Tibial artery (tissue), 4 donors: ENCODE measurements around the gene TMEM109.

Source experiments
- DNase-seq, 2 donors: peaks; one replicate each; pipeline ENCODE4 v3.0.0-alpha.2; 2019
- H3K27ac ChIP-seq, 2 donors: fragments of 200-600 bp; sonication (generic) in 1 of 2; 1 replicate in 1 of 2; 2 replicates in 1 of 2; pipeline ENCODE4 v1.5.1; 2018 to 2019; ENCODE audit warnings: mild to moderate bottlenecking in 1 of 2
- H3K27me3 ChIP-seq, 2 donors: fragments of 200-600 bp; sonication (generic) in 1 of 2; one replicate each; pipeline versions ENCODE4 v1.5.1 to v1.6.0; 2016 to 2019
- H3K36me3 ChIP-seq, 3 donors: fragments of 200-600 bp; sonication (generic) in 2 of 3; one replicate each; pipeline ENCODE4 v1.5.1; 2016 to 2019; ENCODE audit warnings: mild to moderate bottlenecking in 2 of 3
- H3K4me1 ChIP-seq, 4 donors: fragments of 200-600 bp; sonication (generic) in 2 of 4; 1 replicate in 3 of 4; 2 replicates in 1 of 4; pipeline ENCODE4 v1.5.1; 2016 to 2019
- H3K4me3 ChIP-seq, 2 donors: fragments of 200-600 bp; sonication (generic) in 1 of 2; 1 replicate in 1 of 2; 2 replicates in 1 of 2; pipeline ENCODE4 v1.5.1; 2018 to 2019; ENCODE audit warnings: mild to moderate bottlenecking in 2 of 2
- H3K9me3 ChIP-seq, 3 donors: fragments of 200-600 bp; sonication (generic) in 1 of 3; one replicate each; pipeline ENCODE4 v1.5.1; 2016 to 2019
- intact Hi-C: fragments of 100-400 bp; cut with DNase I; formaldehyde crosslinking; loops from one replicate; pipeline ENCODE4 v1.15.0; 2023; ENCODE audit warnings: low total_unique reads
- TF ChIP-seq, protein P1 (sequence below), 2 experiments: fragments of 200-600 bp in 1 of 2; fragments of 450-650 bp in 1 of 2; IDR thresholded peaks; one replicate each; pipeline ENCODE4 v1.5.1; 2017 to 2019; ENCODE audit warnings: antibody characterized with exemption in 2 of 2, mild to moderate bottlenecking in 1 of 2, moderate library complexity in 1 of 2

TMEM109 gene

DNA sequence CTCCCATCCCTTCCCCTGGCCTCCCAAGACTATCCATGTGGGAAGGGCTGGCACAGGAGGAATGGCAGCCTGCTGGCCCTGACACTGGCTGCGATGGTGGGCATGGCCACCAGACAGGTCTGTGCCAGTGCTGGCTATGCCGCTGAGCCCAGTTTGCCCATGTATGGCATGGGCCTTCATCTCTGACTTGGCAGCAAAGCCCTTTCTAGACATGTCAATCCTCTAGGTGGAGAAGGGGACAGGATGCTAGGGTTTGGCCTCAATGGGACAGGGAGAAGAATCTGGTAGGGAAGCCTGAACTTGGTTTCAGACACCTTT, 37.8 kb upstream of the TMEM109 start:
- Histone ChIP-seq H3K9me3 (no peaks in the 10 kb centered on the region), H3K36me3 (peaks cover 0 to 24% (median 7%) of the 10 kb centered on the region in 3 donors), H3K27ac (no peak overlapping the region), H3K4me1 (no peaks in the 10 kb centered on the region), H3K4me3 (no peak overlapping the region), H3K27me3 (peaks cover 0 to 3% of the 10 kb centered on the region in 2 donors)
- TF ChIP-seq, protein P1, sequence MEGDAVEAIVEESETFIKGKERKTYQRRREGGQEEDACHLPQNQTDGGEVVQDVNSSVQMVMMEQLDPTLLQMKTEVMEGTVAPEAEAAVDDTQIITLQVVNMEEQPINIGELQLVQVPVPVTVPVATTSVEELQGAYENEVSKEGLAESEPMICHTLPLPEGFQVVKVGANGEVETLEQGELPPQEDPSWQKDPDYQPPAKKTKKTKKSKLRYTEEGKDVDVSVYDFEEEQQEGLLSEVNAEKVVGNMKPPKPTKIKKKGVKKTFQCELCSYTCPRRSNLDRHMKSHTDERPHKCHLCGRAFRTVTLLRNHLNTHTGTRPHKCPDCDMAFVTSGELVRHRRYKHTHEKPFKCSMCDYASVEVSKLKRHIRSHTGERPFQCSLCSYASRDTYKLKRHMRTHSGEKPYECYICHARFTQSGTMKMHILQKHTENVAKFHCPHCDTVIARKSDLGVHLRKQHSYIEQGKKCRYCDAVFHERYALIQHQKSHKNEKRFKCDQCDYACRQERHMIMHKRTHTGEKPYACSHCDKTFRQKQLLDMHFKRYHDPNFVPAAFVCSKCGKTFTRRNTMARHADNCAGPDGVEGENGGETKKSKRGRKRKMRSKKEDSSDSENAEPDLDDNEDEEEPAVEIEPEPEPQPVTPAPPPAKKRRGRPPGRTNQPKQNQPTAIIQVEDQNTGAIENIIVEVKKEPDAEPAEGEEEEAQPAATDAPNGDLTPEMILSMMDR (IDR thresholded peaks at IDR 0.05): no peak
- DNase-seq: peak in 1 of 2 donors; percentile 53
- intact Hi-C loops: no loop called here

DNA sequence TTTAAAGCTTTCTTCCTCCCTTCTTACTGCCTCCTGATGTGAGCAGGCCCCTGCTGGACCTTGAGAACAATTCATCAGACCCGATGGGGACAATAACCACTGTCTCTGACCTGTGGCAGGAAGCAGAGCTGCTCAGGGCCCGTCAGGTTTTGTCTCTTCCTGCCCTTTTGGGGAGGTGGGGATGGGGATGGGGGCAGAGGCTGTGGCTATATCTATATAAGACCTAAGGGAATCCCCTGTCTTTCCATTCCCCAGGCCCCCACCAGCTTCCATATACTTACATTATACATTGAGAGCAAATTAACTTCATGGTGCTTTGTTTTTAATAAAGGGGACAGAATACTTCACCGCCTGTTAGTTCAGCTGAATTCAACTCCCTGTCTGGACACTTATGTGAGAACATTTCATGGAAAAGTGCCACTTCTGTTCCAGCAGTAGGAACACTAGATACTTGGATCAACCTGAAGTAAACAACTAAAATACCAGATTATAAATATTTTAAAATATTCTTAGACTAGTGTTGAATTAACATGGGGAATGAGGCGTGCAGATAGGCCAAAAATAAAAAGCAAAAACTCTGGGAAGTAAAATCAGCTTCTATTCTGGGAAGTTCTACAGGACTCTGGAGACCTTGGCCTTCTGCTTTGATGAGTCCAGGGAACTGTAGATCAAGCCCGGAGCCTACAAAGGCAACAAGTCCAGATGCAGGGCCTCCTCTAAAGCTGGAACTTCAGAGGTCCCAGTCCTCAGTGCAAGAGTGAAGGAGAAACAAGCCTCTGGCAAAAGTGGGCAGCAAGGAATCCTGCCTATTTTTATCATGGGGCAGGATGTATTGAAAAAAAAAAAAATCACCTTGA, 35.5 kb upstream of the TMEM109 start:
- TF ChIP-seq, protein P1 (IDR thresholded peaks at IDR 0.05): no peak
- Histone ChIP-seq H3K4me3 (no peak overlapping the region), H3K27ac (peak overlapping the region in 1 of 2 donors; percentile 35), H3K36me3 (peaks cover 0 to 30% (median 7%) of the 10 kb centered on the region in 3 donors), H3K4me1 (no peaks in the 10 kb centered on the region), H3K27me3 (no peaks in the 10 kb centered on the region), H3K9me3 (no peaks in the 10 kb centered on the region)
- intact Hi-C loops: no loop called here
- peak in 1 of 2 donors; percentile 15 for DNase-seq

DNA sequence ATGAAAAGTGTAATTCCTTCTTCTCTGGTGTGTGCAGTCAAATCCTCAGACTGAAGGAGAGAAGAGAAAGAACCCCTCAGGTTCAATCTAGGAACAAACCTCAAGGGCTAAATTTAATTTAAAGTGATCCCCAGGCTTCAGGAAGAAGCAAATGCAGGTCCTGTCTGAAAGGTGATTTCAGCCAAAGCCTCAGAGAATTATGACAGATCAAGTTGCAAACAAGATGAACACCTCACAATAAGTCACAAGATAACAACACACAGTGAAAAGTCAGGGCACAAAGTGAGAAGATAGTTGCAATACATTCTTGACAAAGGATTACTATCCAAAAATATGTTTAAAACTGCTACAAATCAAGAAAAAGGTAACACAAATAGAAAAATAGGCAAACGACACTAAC, 34.9 kb upstream of the TMEM109 start:
- TF ChIP-seq, protein P1 (IDR thresholded peaks at IDR 0.05): no peak
- H3K36me3 ChIP-seq: peaks cover 0 to 30% (median 7%) of the 10 kb centered on the region in 3 donors
- H3K27ac ChIP-seq: no peak overlapping the region
- H3K27me3 ChIP-seq: no peaks in the 10 kb centered on the region
- intact Hi-C loops: no loop called here
- no peaks in the 10 kb centered on the region for H3K4me1 ChIP-seq
- no peaks in the 10 kb centered on the region for H3K9me3 ChIP-seq
- H3K4me3 ChIP-seq: no peak overlapping the region
- DNase-seq: no peak

DNA sequence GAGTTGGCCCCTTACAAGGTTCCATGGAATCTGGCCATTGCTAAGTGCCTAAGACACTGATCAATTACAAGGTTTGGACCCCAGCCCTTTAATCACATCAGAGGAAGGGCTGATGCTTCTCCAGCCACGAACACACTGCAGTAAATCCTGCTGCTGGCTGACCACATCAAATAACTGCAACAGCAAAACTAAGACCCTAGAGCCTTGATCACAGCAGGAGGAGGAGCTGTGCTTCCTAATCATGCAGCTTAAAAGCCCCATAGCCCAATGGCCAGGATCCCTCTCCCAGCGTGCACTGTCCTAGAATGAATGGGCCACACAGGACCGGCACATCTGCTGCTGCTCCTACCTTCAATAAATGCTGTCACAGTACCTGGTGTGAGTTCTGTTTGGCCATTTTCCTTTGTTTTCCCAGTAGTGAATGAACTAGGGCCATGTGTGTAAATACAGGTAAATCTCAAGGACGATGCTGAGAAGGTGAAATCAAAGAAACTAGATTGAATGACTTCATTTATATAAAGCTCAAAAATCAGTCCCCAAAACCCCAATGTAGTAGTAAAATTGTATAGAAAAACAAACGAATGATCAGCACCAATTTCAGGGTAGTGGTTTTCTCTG, 33.9 kb upstream of the TMEM109 start:
- no peaks in the 10 kb centered on the region for H3K9me3 ChIP-seq
- no peak overlapping the region for H3K27ac ChIP-seq
- intact Hi-C loops: no loop called here
- DNase-seq: no peak
- no peaks in the 10 kb centered on the region for H3K4me1 ChIP-seq
- H3K4me3 ChIP-seq: no peak overlapping the region
- H3K36me3 ChIP-seq: peaks cover 0 to 30% (median 7%) of the 10 kb centered on the region in 3 donors
- TF ChIP-seq, protein P1 (IDR thresholded peaks at IDR 0.05): no peak
- H3K27me3 ChIP-seq: no peaks in the 10 kb centered on the region

DNA sequence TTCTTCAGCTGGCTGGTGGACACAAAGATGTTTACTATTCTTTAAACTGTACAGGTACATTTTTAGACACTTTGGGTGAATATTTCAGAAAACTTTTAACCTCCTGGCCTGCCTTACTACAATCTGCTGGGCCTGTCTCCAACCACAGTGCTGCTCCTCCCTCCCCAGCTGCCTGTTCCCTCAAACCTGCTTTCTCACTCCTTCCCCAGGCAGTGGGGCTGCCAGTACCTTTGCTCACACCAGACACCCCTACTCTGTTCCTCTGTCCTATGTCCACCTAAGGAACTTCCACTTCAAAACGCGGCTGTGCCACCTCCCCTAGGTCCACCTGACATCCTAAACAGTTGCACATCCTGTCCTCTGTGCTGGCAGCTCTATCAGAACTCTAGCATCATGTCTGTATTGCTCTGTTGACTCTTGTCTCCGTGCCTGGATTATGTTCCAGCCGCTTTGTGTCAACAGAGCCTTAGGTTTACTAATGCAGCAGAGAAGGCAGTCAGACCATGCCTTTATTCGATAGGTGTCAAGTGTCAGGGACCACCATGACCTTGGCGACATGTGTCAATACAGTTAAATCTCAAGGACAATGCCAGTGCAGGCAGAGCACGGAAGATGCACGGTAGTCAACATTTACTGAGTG, 33.2 kb upstream of the TMEM109 start:
- Histone ChIP-seq H3K27ac (no peak overlapping the region), H3K4me1 (no peaks in the 10 kb centered on the region), H3K27me3 (no peaks in the 10 kb centered on the region), H3K36me3 (peaks cover 0 to 30% (median 7%) of the 10 kb centered on the region in 3 donors), H3K9me3 (no peaks in the 10 kb centered on the region), H3K4me3 (no peak overlapping the region)
- intact Hi-C loops: no loop called here
- TF ChIP-seq, protein P1 (IDR thresholded peaks at IDR 0.05): no peak
- no peak for DNase-seq
